Measurements from ENCODE around the gene RGS7. TPM values are rescaled to one million over a fixed set of nuclear protein-coding genes. Genes with fewer than 3 reads are reported as not detected.

RGS7 gene
- total RNA-seq, 2 donors from 2014 or later: not detected

DNA sequence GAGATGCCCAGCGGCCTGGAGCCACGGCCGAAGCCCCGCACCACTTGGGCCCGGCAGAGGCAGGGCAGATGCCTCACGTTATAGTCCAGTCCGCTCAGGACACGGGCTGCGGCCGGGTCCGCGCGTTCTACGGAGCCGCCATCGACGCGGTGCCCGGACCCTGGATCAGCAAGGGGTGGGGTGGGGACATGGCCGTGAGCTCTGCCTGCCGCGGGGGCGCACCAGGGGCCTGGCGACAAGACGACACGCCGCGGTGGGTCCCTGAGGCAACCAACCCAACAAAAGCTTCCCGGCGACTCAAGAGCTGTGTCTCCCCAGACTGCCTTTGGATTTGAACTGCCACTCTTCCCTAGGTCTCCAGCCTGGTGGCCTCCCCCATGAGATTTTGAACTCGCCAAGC is 533.6 kb downstream of the RGS7 start:
- H3K27me3 ChIP-seq: no peaks in the 10 kb centered on the region
- H3K36me3 ChIP-seq: no peaks in the 10 kb centered on the region
- no peak for DNase-seq (ENCODE audit: low spot score)
- H3K9me3 ChIP-seq: no peaks in the 10 kb centered on the region
- no peak overlapping the region for H3K4me3 ChIP-seq
- no peaks in the 10 kb centered on the region for H3K4me1 ChIP-seq
- no peak overlapping the region for H3K27ac ChIP-seq
- TF ChIP-seq, protein P1, sequence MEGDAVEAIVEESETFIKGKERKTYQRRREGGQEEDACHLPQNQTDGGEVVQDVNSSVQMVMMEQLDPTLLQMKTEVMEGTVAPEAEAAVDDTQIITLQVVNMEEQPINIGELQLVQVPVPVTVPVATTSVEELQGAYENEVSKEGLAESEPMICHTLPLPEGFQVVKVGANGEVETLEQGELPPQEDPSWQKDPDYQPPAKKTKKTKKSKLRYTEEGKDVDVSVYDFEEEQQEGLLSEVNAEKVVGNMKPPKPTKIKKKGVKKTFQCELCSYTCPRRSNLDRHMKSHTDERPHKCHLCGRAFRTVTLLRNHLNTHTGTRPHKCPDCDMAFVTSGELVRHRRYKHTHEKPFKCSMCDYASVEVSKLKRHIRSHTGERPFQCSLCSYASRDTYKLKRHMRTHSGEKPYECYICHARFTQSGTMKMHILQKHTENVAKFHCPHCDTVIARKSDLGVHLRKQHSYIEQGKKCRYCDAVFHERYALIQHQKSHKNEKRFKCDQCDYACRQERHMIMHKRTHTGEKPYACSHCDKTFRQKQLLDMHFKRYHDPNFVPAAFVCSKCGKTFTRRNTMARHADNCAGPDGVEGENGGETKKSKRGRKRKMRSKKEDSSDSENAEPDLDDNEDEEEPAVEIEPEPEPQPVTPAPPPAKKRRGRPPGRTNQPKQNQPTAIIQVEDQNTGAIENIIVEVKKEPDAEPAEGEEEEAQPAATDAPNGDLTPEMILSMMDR (IDR thresholded peaks at IDR 0.05): no peak

DNA sequence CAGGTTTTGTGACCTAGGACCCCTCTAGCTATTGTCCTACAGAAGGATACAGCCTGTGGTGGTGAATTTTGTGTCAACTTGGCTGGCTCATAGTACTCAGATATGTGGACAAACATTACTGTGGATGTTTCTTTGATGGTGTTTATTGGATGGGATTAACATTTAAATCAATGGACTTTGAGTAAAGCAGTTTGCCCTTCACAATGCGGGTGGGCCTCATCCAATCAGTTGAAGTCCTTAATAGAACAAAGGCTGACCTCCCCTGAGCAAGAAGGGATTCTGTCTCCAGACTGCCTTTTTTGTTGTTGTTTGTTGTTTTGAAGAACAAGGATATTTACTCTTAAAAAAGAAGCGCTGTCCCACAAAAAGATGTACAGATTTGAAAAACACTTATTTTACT is 535.1 kb downstream of the RGS7 start:
- TF ChIP-seq, protein P1 (IDR thresholded peaks at IDR 0.05): no peak
- H3K9me3 ChIP-seq: no peaks in the 10 kb centered on the region

DNA sequence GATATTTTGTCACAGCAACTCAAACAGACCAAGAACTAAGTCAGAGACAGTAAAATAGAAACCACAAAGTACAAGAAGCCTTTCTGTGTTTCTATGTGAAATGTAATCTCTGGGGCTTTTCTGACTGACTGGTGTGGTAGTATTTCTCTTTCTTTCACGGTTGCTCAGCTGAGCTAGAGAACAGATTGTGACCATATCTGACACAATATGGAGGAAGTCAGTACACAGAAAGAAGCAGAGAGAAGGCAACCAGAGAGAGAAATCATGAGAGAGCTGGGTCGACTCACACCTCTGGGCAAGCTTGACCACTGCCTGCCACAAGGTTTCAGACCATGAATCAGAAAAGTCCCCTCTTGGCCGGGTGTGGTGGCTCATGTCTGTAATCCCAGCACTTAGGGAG is 536.2 kb downstream of the RGS7 start:
- Histone ChIP-seq H3K36me3 (no peaks in the 10 kb centered on the region), H3K9me3 (no peaks in the 10 kb centered on the region), H3K27me3 (no peaks in the 10 kb centered on the region), H3K27ac (no peak overlapping the region), H3K4me3 (no peak overlapping the region), H3K4me1 (no peaks in the 10 kb centered on the region)
- TF ChIP-seq, protein P1 (IDR thresholded peaks at IDR 0.05): no peak
- no peak for DNase-seq (ENCODE audit: low spot score)

More for the DNA sequence above, 535.1 kb downstream of the RGS7 start:
- no peak for DNase-seq (ENCODE audit: low spot score)
- H3K27me3 ChIP-seq: no peaks in the 10 kb centered on the region
- no peak overlapping the region for H3K4me3 ChIP-seq
- H3K4me1 ChIP-seq: no peaks in the 10 kb centered on the region
- H3K27ac ChIP-seq: no peak overlapping the region
- no peaks in the 10 kb centered on the region for H3K36me3 ChIP-seq

DNA sequence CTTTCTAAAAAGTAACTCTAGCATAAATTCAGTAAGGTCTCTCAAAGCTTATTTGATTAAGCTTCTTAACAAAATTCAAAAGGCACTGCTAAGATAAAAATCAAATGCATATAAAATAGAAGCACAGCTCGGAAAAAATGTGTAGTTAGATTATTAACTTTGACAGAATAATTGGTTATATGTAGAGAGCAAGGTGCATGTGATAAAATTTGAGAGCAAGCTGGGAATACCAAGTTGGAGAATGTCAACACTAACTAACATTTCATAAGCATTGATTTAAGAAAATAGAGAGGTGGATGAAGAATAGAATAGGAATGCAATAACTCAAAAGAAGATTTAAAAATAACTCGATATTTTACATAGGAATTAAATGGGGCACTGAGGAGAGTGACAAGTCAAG is 540.5 kb downstream of the RGS7 start:
- no peak for DNase-seq (ENCODE audit: low spot score)
- H3K9me3 ChIP-seq: no peaks in the 10 kb centered on the region
- TF ChIP-seq, protein P1 (IDR thresholded peaks at IDR 0.05): no peak
- no peaks in the 10 kb centered on the region for H3K36me3 ChIP-seq
- no peak overlapping the region for H3K27ac ChIP-seq
- no peaks in the 10 kb centered on the region for H3K4me1 ChIP-seq
- no peak overlapping the region for H3K4me3 ChIP-seq
- H3K27me3 ChIP-seq: no peaks in the 10 kb centered on the region

DNA sequence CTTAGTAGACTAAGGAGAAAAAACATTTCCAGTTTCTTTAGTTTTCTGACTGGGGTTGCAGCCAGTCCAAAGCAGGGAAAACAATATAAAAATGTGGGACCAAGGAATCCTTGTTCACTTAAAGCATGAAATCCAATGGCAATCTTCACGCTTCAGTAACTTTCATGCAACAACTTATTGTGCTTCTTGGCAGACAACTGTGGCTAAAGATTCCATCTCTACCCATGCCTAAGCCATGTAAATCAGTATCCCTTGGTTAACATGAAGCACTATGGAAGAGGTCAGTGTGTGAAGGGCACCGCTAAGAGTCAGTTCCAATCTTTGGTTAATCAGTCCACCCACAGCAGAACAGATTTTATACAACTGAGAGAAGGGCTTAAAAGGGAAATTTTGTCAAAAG is 543.3 kb downstream of the RGS7 start:
- no peaks in the 10 kb centered on the region for H3K4me1 ChIP-seq
- H3K27ac ChIP-seq: no peak overlapping the region
- TF ChIP-seq, protein P1 (IDR thresholded peaks at IDR 0.05): no peak
- H3K4me3 ChIP-seq: no peak overlapping the region
- no peaks in the 10 kb centered on the region for H3K36me3 ChIP-seq
- DNase-seq (ENCODE audit: low spot score): no peak
- H3K9me3 ChIP-seq: no peaks in the 10 kb centered on the region
- no peaks in the 10 kb centered on the region for H3K27me3 ChIP-seq

DNA sequence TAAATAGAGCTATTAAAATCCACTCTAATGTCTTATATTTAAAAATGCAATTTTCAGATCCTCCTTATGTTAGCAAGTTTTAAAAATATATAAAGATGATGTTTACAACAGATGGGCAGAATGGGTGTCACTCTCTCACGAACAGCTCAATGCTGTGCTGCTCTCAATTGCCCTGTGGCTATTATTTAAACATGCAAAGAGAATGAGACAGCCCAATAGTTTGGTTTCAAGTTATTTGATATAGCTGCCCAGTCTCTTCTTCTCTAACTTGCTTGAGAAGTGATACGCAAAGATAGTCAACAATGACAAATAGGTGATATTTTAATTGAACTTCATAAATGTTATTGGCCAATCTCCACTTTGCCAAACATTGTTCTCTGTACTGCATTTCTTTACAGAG is 545.7 kb downstream of the RGS7 start:
- Histone ChIP-seq H3K27ac (no peak overlapping the region), H3K9me3 (no peaks in the 10 kb centered on the region), H3K4me1 (no peaks in the 10 kb centered on the region), H3K27me3 (no peaks in the 10 kb centered on the region), H3K36me3 (no peaks in the 10 kb centered on the region), H3K4me3 (no peak overlapping the region)
- TF ChIP-seq, protein P1 (IDR thresholded peaks at IDR 0.05): no peak
- DNase-seq (ENCODE audit: low spot score): no peak

Measured in right atrium auricular region (tissue), 2 donors.